NCI-H524 treated with DMSO at 0.1 percent for 48 hours (cell line): ENCODE results near the gene RNF214.
"Not testable (repeated sequence)": the region's sequence is repeated elsewhere in the genome, so short reads cannot be mapped to it uniquely, and the experiment has no call there.

Experiments
- DNase-seq: peaks from one replicate; lab custom pipeline; 2025; lab: John Stamatoyannopoulos, UW

RNF214 gene

GRCh38 chr11:117232092-117232878, at the start of gene RNF214:
RNF214 (plus strand) TSS chr11:117232671; CDS start chr11:117234273, 1,602 bp downstream.
- DNase-seq = no peak

- not testable (repeated sequence) for DNase-seq
Observed at GRCh38 chr11:117183178-117183577, 49.3 kb upstream of the RNF214 start.

- DNase-seq = no peak
Observed at GRCh38 chr11:117183724-117184349, 48.6 kb upstream of the RNF214 start.

GRCh38 chr11:117185736-117186430, 46.6 kb upstream of the RNF214 start:
- no peak for DNase-seq

- DNase-seq = no peak
Observed at GRCh38 chr11:117186431-117186761, 46.1 kb upstream of the RNF214 start.

- no peak for DNase-seq
Observed at GRCh38 chr11:117187007-117187406, 45.5 kb upstream of the RNF214 start.

GRCh38 chr11:117187428-117187798, 45.1 kb upstream of the RNF214 start:
- no peak for DNase-seq

GRCh38 chr11:117187799-117188481, 44.5 kb upstream of the RNF214 start:
- DNase-seq = no peak

GRCh38 chr11:117188620-117189081, 43.8 kb upstream of the RNF214 start:
- DNase-seq = no peak

GRCh38 chr11:117189191-117189940, 43.1 kb upstream of the RNF214 start:
- no peak for DNase-seq

- DNase-seq = no peak
Observed at GRCh38 chr11:117189941-117190544, 42.4 kb upstream of the RNF214 start.

- DNase-seq = no peak
Observed at GRCh38 chr11:117191680-117192400, 40.6 kb upstream of the RNF214 start.

- DNase-seq = no peak
Observed at GRCh38 chr11:117192401-117192875, 40.0 kb upstream of the RNF214 start.

- DNase-seq = no peak
Observed at GRCh38 chr11:117193130-117194020, 39.1 kb upstream of the RNF214 start.

GRCh38 chr11:117194267-117194666, 38.2 kb upstream of the RNF214 start:
- no peak for DNase-seq

GRCh38 chr11:117195258-117195657, 37.2 kb upstream of the RNF214 start:
- no peak for DNase-seq

- no peak for DNase-seq
Observed at GRCh38 chr11:117195761-117196160, 36.7 kb upstream of the RNF214 start.

- no peak for DNase-seq
Observed at GRCh38 chr11:117197006-117197405, 35.5 kb upstream of the RNF214 start.
